Stimulated activated naive CD4-positive, alpha-beta T cell treated with Interleukin-2 at 50 U/mL for 16 hours (primary cell): ENCODE measurements around the gene NEMF.
"Not testable (repeated sequence)": the region's sequence is repeated elsewhere in the genome, so short reads cannot be mapped to it uniquely, and the experiment has no call there.

Source experiments
- DNase-seq: peaks from one replicate; lab custom pipeline; 2025; lab: John Stamatoyannopoulos, UW

NEMF gene

DNA sequence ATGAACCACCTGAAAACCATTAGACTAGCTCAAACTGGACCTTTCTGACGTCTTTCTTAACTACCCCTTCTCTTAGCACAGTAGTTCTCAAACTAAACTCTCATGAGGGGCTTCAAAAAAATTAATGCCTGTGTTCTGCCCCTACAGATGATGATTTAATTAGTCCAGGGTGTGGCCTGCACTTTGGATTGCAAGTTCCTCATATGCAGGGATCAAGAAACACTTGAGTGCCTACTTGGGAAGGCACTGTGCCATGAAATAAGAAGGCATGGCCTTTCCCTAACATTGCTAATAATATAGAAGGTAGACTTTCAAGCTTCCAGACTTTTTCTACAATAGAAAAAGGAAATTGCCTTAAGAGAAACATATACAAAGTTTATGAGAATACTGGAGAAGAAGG lies 107.4 kb downstream of the NEMF start:
- DNase-seq = no peak

- DNase-seq = not testable (repeated sequence)
These were observed 116.9 kb downstream of the NEMF start for GRCh38 chr14:49735669-49736068.

GRCh38 chr14:49733836-49734235 lies 118.8 kb downstream of the NEMF start:
- no peak for DNase-seq

GRCh38 chr14:49732896-49733295 lies 119.7 kb downstream of the NEMF start:
- no peak for DNase-seq
